GM18519 (cell line): ENCODE data around the gene CLCN2.
"Not testable (repeated sequence)": the region's sequence is repeated elsewhere in the genome, so short reads cannot be mapped to it uniquely, and the experiment has no call there.

Source experiments
- ATAC-seq: cut with Tn5 transposase; IDR thresholded peaks from one replicate; pipeline ENCODE4 v1.9.1; 2021; ENCODE audit warnings: mild to moderate bottlenecking, moderate library complexity; ENCODE audit not compliant: unreplicated experiment, low FRiP score

Gene CLCN2

DNA sequence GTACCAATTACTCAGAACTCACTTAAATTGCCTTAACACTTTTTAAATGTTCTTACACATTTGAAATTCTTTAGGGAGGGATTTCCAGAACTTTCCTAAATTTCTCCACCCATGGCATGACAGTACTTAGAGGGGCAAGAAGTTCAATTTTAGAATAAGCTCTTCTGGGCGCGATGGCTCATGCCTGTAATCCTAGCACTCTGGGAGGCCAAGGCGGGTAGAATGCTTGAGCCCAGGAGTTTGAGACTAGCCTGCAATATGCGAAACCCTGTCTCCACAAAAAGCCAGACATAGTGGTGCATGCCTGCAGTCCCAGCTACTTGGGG is 13.4 kb downstream of the CLCN2 start:
- ATAC-seq = no peak

DNA sequence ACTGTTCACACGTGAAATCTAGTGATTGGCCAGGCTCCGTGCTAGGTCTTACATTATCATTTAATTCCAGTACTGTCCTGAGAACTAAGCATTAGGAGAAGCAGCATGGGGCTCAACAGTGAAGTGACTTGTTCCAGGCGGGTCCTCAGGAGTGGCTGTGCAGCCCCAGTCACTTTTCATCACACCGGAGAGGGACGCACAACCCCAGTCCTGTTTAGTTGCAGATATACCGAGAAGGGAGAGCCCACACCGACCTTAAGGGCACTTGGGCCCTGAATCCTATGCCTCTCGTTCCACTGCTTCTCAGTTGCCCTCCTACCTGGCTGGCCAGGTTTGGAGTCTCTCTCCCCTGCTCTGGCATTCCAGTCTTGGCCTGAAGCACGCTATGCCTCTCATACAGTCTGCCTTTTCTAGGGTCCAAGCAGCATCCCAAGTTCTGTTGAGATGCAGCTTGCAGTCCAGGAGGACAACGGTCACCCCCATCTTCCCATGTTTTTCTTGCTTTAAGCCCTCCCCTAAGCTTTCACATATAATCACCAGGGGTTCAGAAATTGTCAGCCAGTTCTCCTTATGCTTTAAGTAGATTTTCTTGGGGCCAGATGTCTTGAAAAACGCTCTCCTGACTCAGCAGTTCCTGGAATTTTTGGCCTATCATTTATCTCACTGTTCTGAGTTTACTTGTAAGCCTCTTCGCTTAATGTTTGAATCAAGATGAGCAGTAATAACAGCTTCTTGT is 13.9 kb downstream of the CLCN2 start:
- ATAC-seq = no peak

DNA sequence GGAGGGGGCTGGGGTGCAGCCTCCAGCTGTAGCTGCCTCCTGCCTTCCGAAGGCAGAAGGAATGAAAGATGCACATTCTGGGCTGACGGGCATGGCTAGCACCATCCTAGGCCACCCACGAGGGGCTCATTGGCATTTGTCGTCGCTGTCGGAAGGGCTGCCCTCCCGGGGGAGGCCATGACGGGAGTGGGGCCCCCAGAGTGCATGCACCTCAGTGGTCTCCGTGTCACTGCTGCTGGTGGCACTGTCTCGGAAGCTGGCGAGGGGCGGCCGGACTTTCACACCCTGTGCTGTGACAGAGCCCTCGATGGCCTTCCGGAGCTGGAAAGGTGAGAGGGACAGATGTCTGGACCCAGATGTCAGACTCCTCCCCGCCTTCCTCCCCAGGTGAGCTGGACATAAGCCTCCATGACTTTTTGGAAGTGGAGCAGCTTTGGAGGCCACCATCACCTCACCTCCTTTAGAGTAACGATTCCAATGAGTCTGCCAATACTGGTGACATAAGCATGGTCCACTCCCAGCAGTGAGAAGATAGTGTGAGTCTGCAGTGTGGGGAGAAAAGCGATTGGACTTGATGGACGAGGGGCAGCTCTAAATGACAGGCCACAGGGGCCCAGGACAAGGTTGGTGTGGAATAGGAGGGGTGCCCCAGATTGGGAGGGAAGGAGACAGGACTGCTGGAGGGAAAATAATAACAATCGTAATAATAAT is 14.8 kb downstream of the CLCN2 start:
- no peak for ATAC-seq

GRCh38 chr3:184345317-184346144 is 15.9 kb downstream of the CLCN2 start:
- no peak for ATAC-seq

- no peak for ATAC-seq
These were observed 16.7 kb downstream of the CLCN2 start for GRCh38 chr3:184344579-184345316.

DNA sequence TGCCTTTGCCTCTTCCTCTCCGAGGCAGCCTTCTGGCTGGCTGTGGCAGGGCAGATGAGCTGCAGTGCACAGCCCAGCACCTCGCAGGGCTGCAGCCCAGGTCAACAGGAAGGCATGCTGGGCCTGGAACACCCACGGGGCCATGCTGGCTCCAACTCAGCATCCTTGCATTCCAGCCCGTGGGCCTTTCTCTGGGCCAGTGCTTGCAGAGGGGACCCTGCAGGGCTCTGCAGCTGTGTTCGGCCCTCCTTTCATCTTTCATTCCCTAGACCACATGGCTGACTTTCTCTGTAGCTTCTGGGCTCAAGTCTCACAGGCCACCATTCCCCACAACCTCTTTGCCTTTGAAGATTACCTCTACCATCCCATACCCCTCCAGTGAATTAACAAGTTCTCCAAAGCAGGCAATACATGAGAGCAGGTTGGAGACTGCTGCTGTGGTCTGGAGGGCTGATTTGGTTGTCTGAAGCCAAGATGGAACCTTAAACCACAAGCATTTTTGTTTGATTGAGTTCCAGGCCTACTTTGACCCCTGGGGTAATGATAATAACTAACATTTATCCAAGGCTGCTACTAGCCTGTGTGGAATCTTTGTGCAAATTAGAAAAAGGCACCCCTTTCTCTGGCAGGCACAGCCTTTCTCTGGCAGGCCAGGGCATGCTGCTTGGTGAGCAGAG is 18.1 kb downstream of the CLCN2 start:
- no peak for ATAC-seq

- no peak for ATAC-seq
These were observed 19.5 kb downstream of the CLCN2 start for GRCh38 chr3:184341925-184342324.

GRCh38 chr3:184339451-184340135 is 21.8 kb downstream of the CLCN2 start:
- ATAC-seq = not testable (repeated sequence)

DNA sequence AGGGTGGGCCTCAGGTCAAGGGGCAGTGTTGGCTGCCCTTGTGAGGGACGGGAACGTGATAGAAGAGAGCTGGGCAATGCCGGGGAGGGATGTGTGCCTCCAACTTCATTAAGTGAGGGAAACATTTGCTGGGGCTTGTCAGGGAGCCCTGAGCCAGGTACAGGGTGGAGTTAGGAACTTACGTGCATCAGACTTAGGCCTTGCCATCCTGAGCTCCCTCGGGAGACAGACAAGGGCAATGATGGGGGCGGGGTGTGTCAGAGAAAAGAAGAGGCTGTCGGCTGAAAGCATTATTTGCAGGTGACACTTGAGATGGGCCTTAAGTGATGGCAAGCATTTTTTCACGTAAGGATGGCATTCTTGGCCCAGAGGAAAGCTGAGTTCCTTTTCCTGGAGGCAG is 22.4 kb downstream of the CLCN2 start:
- ATAC-seq = no peak

DNA sequence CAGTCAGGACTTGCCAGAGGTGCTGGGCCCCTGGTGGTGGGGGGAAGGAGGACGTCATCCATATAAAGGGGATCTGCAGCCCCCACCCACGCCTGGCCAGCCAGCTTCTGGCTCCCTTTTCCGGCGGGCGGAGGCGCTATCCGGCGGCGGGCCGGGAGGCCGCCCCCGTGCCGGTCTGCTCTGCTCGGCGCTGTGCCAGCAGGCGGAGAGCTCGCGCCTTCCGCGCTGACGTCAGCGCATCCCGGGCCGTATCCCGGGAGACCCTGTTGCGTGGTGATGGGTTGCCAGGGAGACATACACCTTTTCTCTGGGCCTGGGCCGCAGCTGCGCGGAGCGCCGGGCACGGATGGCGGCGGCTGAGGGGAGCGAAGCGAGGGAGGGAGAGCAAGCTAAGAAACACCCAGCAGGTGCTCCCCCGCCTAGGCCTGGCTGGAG is 22.9 kb downstream of the CLCN2 start:
- ATAC-seq = no peak

DNA sequence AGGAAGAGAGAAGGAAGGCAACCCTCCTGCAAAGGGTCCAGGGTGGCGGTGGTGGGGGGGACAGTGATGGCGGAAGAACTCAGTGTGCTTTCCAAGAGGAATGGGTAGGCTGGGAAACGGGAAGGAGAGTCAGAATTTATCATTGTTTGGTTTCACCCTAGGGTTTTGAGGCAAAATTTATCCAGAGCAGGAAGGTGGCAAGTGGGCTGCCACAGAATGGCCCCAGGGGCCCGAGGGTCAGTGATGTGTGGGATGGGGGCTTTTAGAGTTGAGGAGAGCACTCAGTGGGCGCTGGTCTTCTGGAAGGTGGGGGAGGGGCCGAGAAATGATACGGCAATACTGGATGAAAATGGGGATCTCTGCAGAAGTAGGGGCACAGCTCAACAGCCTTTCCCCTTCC is 23.4 kb downstream of the CLCN2 start:
- ATAC-seq = no peak

DNA sequence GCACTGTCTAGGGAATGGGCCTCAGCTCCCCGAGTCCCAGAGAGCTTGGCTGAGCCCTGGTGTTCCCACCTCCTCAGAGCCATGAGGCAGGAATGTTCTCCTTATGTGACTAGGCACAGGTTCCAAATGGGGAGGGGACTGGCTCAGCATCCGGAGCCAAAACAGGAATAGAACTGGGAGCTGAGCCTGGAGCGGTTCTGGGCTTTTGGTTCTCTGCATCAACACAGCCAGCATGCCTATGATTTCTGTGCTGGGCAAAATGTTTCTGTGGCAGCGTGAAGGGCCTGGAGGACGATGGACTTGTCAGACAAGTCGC is 24.0 kb downstream of the CLCN2 start, which contains the start of gene FAM131A:
Gene FAM131A (plus strand): TSS at position 202 of the 316 bp plus-strand sequence. CDS start 31 bp downstream, at position 233.
- ATAC-seq = no peak

GRCh38 chr3:184336547-184337398 is 24.6 kb downstream of the CLCN2 start:
- no peak for ATAC-seq

GRCh38 chr3:184335661-184336546 is 25.5 kb downstream of the CLCN2 start:
- ATAC-seq = peak; percentile 49

GRCh38 chr3:184335291-184335660 is 26.1 kb downstream of the CLCN2 start:
- no peak for ATAC-seq

GRCh38 chr3:184334470-184335158 is 26.8 kb downstream of the CLCN2 start:
- ATAC-seq = no peak

DNA sequence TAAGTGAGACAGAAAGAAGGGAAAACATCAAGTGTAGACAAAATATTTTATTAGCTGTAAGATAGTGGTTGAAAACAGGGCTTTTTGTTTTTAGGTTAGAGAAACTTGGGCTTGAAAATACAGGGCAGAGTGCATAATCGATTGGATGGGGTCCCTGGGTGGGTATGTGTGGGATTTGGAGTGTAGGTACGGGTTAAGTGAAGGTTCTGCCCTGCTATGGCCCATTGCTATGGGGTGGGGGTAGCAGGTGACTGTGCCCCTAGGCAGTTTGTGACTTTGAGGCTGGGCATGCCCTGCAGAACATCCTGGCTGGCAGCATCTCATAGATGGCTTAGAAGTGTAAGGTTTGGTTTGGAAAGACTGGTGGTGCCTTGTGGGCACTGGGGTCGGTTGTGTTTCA is 27.7 kb downstream of the CLCN2 start:
- ATAC-seq = no peak
